Vagina (tissue), 2 donors: ENCODE data around the gene TP53I13. TPM values are rescaled to one million over a fixed set of nuclear protein-coding genes. Genes with fewer than 3 reads are reported as not detected.

ENCODE experiments used
- DNase-seq, 2 donors: peaks; one replicate each; pipeline ENCODE4 v3.0.0-alpha.2; 2017; ENCODE audit errors: extremely low spot score in 2 of 2
- H3K27ac ChIP-seq: fragments of 200-600 bp; sonication (generic); one replicate; pipeline ENCODE4 v1.5.1; 2019
- H3K27me3 ChIP-seq: fragments of 200-600 bp; sonication (generic); one replicate; pipeline ENCODE4 v1.5.1; 2019
- H3K36me3 ChIP-seq, 2 donors: fragments of 200-600 bp; sonication (generic); one replicate each; pipeline ENCODE4 v1.5.1; 2017 to 2019
- H3K4me1 ChIP-seq: fragments of 200-600 bp; sonication (generic); one replicate; pipeline ENCODE4 v1.5.1; 2019
- H3K4me3 ChIP-seq, 2 donors: fragments of 200-600 bp; sonication (generic); 1 replicate in 1 of 2; 2 replicates in 1 of 2; pipeline ENCODE4 v1.5.1; 2016 to 2019
- H3K9me3 ChIP-seq: fragments of 200-600 bp; sonication (generic); one replicate; pipeline ENCODE4 v1.5.1; 2019
- CTCF ChIP-seq, 3 experiments: fragments of 450-650 bp in 2 of 3; fragments of 200-600 bp in 1 of 3; sonication (generic) in 1 of 3; IDR thresholded peaks; one replicate each; pipeline ENCODE4 v1.5.1; 2017 to 2019; ENCODE audit warnings: antibody characterized with exemption in 3 of 3, mild to moderate bottlenecking in 2 of 3, moderate library complexity in 2 of 3
- POLR2A ChIP-seq, 2 donors: fragments of 450-650 bp; IDR thresholded peaks; one replicate each; pipeline ENCODE4 v1.6.1; 2017; ENCODE audit warnings: antibody characterized with exemption in 2 of 2, mild to moderate bottlenecking in 2 of 2, moderate library complexity in 2 of 2
- POLR2AphosphoS5 ChIP-seq, 2 donors: sonication (generic); formaldehyde crosslinking; IDR thresholded peaks; one replicate each; pipeline ENCODE4 v1.9.0; 2017; ENCODE audit warnings: antibody characterized with exemption in 2 of 2, mild to moderate bottlenecking in 2 of 2, low read depth in 1 of 2; ENCODE audit not compliant: insufficient read depth in 1 of 2
- intact Hi-C: fragments of 100-400 bp; cut with DNase I; formaldehyde crosslinking; loops from one replicate; pipeline ENCODE4 v1.15.1; 2023
- total RNA-seq: library from RNA; depleted of rRNA; stranded (reverse); fragments of >200 nt; gene quantifications from one replicate; pipeline ENCODE4 v1.2.3, GENCODE V29; 2016

Gene TP53I13
- total RNA-seq, 1 donor from 2014 or later = 61.1 TPM

- no peak for TF ChIP-seq POLR2A (IDR thresholded peaks at IDR 0.05)
- peak; percentile 85 to 94 (median 86) for TF ChIP-seq CTCF (IDR thresholded peaks at IDR 0.05)
- TF ChIP-seq POLR2AphosphoS5 (IDR thresholded peaks at IDR 0.05; ENCODE audit: insufficient read depth in 1 of 2, low read depth in 1 of 2) = peak in 1 of 2 donors; percentile 69
- no peaks in the 10 kb centered on the region for H3K27me3 ChIP-seq
- H3K4me1 ChIP-seq = peaks cover 79% of the 10 kb centered on the region
- H3K27ac ChIP-seq = peak overlapping the region; percentile 93
- intact Hi-C loops = no loop called here
- no peaks in the 10 kb centered on the region for H3K9me3 ChIP-seq
- H3K4me3 ChIP-seq = peak overlapping the region; percentile 66 to 94
- H3K36me3 ChIP-seq = no peaks in the 10 kb centered on the region
- DNase-seq = no peak
These were observed 23.5 kb downstream of the TP53I13 start for GRCh38 chr17:29591737-29592608.

GRCh38 chr17:29592850-29593551 is 24.5 kb downstream of the TP53I13 start, which contains the start of gene ANKRD13B:
Gene ANKRD13B (plus strand): TSS chr17:29593132. CDS start chr17:29593622, 490 bp downstream.
- intact Hi-C loops = no loop called here
- peaks cover 77% of the 10 kb centered on the region for H3K4me1 ChIP-seq
- peak within 1 kb of the TSS; percentile 93 for H3K27ac ChIP-seq

GRCh38 chr17:29593591-29594518 is 25.4 kb downstream of the TP53I13 start:
- Histone ChIP-seq H3K27me3 (no peaks in the 10 kb centered on the region), H3K27ac (peak overlapping the region; percentile 58), H3K4me1 (peaks cover 69% of the 10 kb centered on the region), H3K4me3 (peak overlapping the region; percentile 66 to 86), H3K36me3 (no peaks in the 10 kb centered on the region), H3K9me3 (no peaks in the 10 kb centered on the region)
- no peak for TF ChIP-seq POLR2A (IDR thresholded peaks at IDR 0.05)
- TF ChIP-seq POLR2AphosphoS5 (IDR thresholded peaks at IDR 0.05; ENCODE audit: insufficient read depth in 1 of 2, low read depth in 1 of 2) = no peak
- TF ChIP-seq CTCF (IDR thresholded peaks at IDR 0.05) = no peak
- DNase-seq = no peak
- intact Hi-C loops = no loop called here

More at GRCh38 chr17:29592850-29593551, 24.5 kb downstream of the TP53I13 start, which contains the start of gene ANKRD13B:
- DNase-seq = no peak
- no peaks in the 10 kb centered on the region for H3K27me3 ChIP-seq
- H3K4me3 ChIP-seq = peak within 1 kb of the TSS; percentile 66 to 94
- TF ChIP-seq CTCF (IDR thresholded peaks at IDR 0.05) = no peak
- no peak for TF ChIP-seq POLR2AphosphoS5 (IDR thresholded peaks at IDR 0.05; ENCODE audit: insufficient read depth in 1 of 2, low read depth in 1 of 2)
- no peak for TF ChIP-seq POLR2A (IDR thresholded peaks at IDR 0.05)
- H3K9me3 ChIP-seq = no peaks in the 10 kb centered on the region
- no peaks in the 10 kb centered on the region for H3K36me3 ChIP-seq

- intact Hi-C loops = no loop called here
- peak overlapping the region in 1 of 2 donors; percentile 66 for H3K4me3 ChIP-seq
- TF ChIP-seq POLR2A (IDR thresholded peaks at IDR 0.05) (no peak), POLR2AphosphoS5 (IDR thresholded peaks at IDR 0.05; ENCODE audit: insufficient read depth in 1 of 2, low read depth in 1 of 2) (no peak), CTCF (IDR thresholded peaks at IDR 0.05) (no peak)
These were observed 26.1 kb downstream of the TP53I13 start for GRCh38 chr17:29594519-29595090.

More at GRCh38 chr17:29594519-29595090, 26.1 kb downstream of the TP53I13 start:
- Histone ChIP-seq H3K36me3 (no peaks in the 10 kb centered on the region), H3K27ac (peak overlapping the region; percentile 58), H3K4me1 (peaks cover 69% of the 10 kb centered on the region), H3K27me3 (no peaks in the 10 kb centered on the region), H3K9me3 (no peaks in the 10 kb centered on the region)
- DNase-seq = no peak
